GM23338 (cell line): ENCODE measurements around the gene CNIH3. TPM values are rescaled to one million over a fixed set of nuclear protein-coding genes. Genes with fewer than 3 reads are reported as not detected.

Experiments used
- CREB1 ChIP-seq: fragments of 250-450 bp; sonication (Bioruptor Pico); IDR thresholded peaks from 2 replicates; pipeline ENCODE4 v1.5.0; 2020; ENCODE audit warnings: low read depth, mild to moderate bottlenecking, moderate library complexity
- NANOG ChIP-seq: IDR thresholded peaks from 2 replicates; pipeline ENCODE4 v1.6.1; 2016; ENCODE audit warnings: antibody characterized with exemption, borderline replicate concordance
- POLR2AphosphoS5 ChIP-seq: IDR thresholded peaks from 2 replicates; pipeline ENCODE4 v1.6.1; 2016; ENCODE audit warnings: antibody characterized with exemption, low read depth
- STAT1 ChIP-seq: IDR thresholded peaks from one replicate; pipeline ENCODE4 v1.6.1; 2016; ENCODE audit warnings: antibody characterized with exemption; ENCODE audit not compliant: unreplicated experiment
- polyA plus RNA-seq: library from polyadenylated mRNA; unstranded; fragments of >200 nt; fragmentation: Nextera tagmentation; extraction: Ambion mirVana; gene quantifications from 2 replicates; pipeline ENCODE4 v1.2.1, GENCODE V29; 2016
- total RNA-seq: library from RNA; depleted of rRNA; stranded (reverse); fragments of >200 nt; shearing (Covaris generic); gene quantifications from 2 replicates; pipeline ENCODE4 v1.2.3, GENCODE V29; 2014
- TF ChIP-seq, protein P1 (sequence below): fragments of 250-450 bp; sonication (Bioruptor Pico); IDR thresholded peaks from 2 replicates; pipeline ENCODE4 v1.5.0; 2020; ENCODE audit warnings: mild to moderate bottlenecking, moderate library complexity
- TF ChIP-seq, protein P2 (sequence below): IDR thresholded peaks from one replicate; pipeline ENCODE4 v1.6.1; 2018; ENCODE audit warnings: antibody characterized with exemption; ENCODE audit not compliant: unreplicated experiment

Gene CNIH3
- total and polyA plus RNA-seq, 2 experiments from 2014 or later, result 3.6 to 5.1 TPM

DNA sequence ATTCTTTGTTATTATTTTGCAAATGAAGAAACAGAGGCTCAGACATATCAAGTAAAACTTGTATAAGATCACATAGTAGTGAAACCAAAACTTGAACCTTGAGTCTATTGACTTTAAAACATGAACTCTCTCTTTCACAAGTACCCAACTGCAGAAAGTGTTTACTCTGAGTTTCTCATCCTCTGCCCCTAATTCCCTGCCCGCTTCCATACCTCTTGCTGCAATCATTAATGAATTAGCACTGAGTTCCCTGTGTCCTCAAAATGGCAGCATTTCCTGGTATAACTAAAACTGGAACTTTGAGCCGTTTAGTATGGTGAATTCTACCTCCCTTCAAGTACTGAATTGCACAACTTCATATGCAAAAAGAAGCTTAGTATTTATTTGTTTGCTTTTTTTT, 165.7 kb downstream of the CNIH3 start (continued):
- TF ChIP-seq, protein P1, sequence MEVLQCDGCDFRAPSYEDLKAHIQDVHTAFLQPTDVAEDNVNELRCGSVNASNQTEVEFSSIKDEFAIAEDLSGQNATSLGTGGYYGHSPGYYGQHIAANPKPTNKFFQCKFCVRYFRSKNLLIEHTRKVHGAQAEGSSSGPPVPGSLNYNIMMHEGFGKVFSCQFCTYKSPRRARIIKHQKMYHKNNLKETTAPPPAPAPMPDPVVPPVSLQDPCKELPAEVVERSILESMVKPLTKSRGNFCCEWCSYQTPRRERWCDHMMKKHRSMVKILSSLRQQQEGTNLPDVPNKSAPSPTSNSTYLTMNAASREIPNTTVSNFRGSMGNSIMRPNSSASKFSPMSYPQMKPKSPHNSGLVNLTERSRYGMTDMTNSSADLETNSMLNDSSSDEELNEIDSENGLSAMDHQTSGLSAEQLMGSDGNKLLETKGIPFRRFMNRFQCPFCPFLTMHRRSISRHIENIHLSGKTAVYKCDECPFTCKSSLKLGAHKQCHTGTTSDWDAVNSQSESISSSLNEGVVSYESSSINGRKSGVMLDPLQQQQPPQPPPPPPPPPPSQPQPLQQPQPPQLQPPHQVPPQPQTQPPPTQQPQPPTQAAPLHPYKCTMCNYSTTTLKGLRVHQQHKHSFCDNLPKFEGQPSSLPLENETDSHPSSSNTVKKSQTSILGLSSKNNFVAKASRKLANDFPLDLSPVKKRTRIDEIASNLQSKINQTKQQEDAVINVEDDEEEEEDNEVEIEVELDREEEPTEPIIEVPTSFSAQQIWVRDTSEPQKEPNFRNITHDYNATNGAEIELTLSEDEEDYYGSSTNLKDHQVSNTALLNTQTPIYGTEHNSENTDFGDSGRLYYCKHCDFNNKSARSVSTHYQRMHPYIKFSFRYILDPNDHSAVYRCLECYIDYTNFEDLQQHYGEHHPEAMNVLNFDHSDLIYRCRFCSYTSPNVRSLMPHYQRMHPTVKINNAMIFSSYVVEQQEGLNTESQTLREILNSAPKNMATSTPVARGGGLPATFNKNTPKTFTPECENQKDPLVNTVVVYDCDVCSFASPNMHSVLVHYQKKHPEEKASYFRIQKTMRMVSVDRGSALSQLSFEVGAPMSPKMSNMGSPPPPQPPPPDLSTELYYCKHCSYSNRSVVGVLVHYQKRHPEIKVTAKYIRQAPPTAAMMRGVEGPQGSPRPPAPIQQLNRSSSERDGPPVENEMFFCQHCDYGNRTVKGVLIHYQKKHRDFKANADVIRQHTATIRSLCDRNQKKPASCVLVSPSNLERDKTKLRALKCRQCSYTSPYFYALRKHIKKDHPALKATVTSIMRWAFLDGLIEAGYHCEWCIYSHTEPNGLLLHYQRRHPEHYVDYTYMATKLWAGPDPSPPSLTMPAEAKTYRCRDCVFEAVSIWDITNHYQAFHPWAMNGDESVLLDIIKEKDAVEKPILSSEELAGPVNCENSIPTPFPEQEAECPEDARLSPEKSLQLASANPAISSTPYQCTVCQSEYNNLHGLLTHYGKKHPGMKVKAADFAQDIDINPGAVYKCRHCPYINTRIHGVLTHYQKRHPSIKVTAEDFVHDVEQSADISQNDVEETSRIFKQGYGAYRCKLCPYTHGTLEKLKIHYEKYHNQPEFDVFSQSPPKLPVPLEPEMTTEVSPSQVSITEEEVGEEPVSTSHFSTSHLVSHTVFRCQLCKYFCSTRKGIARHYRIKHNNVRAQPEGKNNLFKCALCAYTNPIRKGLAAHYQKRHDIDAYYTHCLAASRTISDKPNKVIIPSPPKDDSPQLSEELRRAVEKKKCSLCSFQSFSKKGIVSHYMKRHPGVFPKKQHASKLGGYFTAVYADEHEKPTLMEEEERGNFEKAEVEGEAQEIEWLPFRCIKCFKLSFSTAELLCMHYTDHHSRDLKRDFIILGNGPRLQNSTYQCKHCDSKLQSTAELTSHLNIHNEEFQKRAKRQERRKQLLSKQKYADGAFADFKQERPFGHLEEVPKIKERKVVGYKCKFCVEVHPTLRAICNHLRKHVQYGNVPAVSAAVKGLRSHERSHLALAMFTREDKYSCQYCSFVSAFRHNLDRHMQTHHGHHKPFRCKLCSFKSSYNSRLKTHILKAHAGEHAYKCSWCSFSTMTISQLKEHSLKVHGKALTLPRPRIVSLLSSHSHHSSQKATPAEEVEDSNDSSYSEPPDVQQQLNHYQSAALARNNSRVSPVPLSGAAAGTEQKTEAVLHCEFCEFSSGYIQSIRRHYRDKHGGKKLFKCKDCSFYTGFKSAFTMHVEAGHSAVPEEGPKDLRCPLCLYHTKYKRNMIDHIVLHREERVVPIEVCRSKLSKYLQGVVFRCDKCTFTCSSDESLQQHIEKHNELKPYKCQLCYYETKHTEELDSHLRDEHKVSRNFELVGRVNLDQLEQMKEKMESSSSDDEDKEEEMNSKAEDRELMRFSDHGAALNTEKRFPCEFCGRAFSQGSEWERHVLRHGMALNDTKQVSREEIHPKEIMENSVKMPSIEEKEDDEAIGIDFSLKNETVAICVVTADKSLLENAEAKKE (CRISPR knock-in tag), result no peak
- TF ChIP-seq NANOG (no peak), POLR2AphosphoS5 (no peak), CREB1 (CRISPR knock-in tag) (no peak), STAT1 (no peak)
- TF ChIP-seq, protein P2, sequence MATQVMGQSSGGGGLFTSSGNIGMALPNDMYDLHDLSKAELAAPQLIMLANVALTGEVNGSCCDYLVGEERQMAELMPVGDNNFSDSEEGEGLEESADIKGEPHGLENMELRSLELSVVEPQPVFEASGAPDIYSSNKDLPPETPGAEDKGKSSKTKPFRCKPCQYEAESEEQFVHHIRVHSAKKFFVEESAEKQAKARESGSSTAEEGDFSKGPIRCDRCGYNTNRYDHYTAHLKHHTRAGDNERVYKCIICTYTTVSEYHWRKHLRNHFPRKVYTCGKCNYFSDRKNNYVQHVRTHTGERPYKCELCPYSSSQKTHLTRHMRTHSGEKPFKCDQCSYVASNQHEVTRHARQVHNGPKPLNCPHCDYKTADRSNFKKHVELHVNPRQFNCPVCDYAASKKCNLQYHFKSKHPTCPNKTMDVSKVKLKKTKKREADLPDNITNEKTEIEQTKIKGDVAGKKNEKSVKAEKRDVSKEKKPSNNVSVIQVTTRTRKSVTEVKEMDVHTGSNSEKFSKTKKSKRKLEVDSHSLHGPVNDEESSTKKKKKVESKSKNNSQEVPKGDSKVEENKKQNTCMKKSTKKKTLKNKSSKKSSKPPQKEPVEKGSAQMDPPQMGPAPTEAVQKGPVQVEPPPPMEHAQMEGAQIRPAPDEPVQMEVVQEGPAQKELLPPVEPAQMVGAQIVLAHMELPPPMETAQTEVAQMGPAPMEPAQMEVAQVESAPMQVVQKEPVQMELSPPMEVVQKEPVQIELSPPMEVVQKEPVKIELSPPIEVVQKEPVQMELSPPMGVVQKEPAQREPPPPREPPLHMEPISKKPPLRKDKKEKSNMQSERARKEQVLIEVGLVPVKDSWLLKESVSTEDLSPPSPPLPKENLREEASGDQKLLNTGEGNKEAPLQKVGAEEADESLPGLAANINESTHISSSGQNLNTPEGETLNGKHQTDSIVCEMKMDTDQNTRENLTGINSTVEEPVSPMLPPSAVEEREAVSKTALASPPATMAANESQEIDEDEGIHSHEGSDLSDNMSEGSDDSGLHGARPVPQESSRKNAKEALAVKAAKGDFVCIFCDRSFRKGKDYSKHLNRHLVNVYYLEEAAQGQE, result no peak
